Esophagus muscularis mucosa (tissue), 3 donors: Measurements from ENCODE around the gene PTGER3.

Experiments
- POLR2AphosphoS5 ChIP-seq, 2 donors: sonication (generic); formaldehyde crosslinking; IDR thresholded peaks; one replicate each; pipeline ENCODE4 v1.6.1; 2017; ENCODE audit warnings: antibody characterized with exemption in 2 of 2
- TF ChIP-seq, protein P1 (sequence below), 3 experiments: fragments of 200-600 bp in 2 of 3; fragments of 450-650 bp in 1 of 3; sonication (generic) in 2 of 3; IDR thresholded peaks; one replicate each; pipeline ENCODE4 v1.5.1; 2017 to 2019; ENCODE audit warnings: antibody characterized with exemption in 3 of 3, mild to moderate bottlenecking in 2 of 3, moderate library complexity in 1 of 3

DNA sequence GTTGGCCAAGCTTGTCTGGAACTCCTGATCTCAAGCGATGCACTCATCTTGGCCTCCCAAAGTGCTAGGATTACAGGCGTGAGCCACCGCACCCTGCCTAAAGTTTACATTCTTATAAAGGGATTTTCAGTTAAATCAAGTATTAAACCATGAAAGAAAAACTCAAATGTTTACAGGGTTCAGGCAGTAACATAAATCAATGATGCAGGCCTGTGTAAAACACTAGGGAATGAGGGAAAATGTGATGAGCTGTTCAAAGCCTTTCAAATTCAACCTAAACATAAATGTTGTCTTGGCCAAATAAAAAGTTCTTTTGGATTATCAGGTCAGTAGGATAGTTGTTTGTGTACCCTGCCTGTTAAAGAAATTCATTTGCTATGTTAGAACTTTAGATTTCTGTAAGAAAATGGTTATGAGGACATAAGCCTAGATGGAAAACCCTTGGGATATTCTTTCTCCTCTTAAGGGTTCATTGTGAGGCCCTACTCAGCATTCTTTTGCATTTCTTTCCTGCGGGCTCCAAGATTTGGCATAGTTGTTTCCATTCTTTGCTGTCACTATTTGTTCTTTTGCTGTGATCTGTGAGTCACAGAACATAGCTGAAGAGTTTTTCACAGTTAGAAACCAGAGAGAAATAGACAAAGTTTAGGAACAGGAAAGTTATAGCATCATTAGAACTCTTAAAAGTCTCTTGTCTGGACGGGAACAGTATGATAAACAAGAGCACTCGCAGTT lies 42.1 kb upstream of the PTGER3 start:
- TF ChIP-seq POLR2AphosphoS5 (IDR thresholded peaks at IDR 0.05) = peak in 1 of 2 donors; percentile 58
- TF ChIP-seq, protein P1, sequence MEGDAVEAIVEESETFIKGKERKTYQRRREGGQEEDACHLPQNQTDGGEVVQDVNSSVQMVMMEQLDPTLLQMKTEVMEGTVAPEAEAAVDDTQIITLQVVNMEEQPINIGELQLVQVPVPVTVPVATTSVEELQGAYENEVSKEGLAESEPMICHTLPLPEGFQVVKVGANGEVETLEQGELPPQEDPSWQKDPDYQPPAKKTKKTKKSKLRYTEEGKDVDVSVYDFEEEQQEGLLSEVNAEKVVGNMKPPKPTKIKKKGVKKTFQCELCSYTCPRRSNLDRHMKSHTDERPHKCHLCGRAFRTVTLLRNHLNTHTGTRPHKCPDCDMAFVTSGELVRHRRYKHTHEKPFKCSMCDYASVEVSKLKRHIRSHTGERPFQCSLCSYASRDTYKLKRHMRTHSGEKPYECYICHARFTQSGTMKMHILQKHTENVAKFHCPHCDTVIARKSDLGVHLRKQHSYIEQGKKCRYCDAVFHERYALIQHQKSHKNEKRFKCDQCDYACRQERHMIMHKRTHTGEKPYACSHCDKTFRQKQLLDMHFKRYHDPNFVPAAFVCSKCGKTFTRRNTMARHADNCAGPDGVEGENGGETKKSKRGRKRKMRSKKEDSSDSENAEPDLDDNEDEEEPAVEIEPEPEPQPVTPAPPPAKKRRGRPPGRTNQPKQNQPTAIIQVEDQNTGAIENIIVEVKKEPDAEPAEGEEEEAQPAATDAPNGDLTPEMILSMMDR (IDR thresholded peaks at IDR 0.05) = no peak
